NCI-H146 (cell line): ENCODE results near the gene KCNJ14.

Source experiments
- DNase-seq: peaks from one replicate; lab custom pipeline; 2025; lab: John Stamatoyannopoulos, UW

Gene KCNJ14

GRCh38 chr19:48445606-48446481 lies 9.5 kb upstream of the KCNJ14 start, which contains the start of gene GRWD1:
TSS of gene GRWD1 (plus strand) at chr19:48445983. CDS start at chr19:48446006, 23 bp downstream.
- DNase-seq: peak; percentile 99

- DNase-seq: no peak
Measured at GRCh38 chr19:48446579-48446978, 8.8 kb upstream of the KCNJ14 start.

- DNase-seq: no peak
Measured at GRCh38 chr19:48448563-48448962, 6.8 kb upstream of the KCNJ14 start.

GRCh38 chr19:48450441-48450840 lies 4.9 kb upstream of the KCNJ14 start:
- no peak for DNase-seq

GRCh38 chr19:48450863-48451262 lies 4.5 kb upstream of the KCNJ14 start:
- DNase-seq: no peak

- no peak for DNase-seq
Measured at GRCh38 chr19:48451624-48452023, 3.8 kb upstream of the KCNJ14 start.

- DNase-seq: no peak
Measured at GRCh38 chr19:48452289-48453190, 2.8 kb upstream of the KCNJ14 start.

GRCh38 chr19:48454150-48454730 lies 1.1 kb upstream of the KCNJ14 start:
- no peak for DNase-seq

- no peak for DNase-seq
Measured at GRCh38 chr19:48455908-48456562, 661 bp downstream of the KCNJ14 start.

GRCh38 chr19:48456864-48457263 lies 1.5 kb downstream of the KCNJ14 start:
- DNase-seq: no peak

GRCh38 chr19:48458016-48458415 lies 2.6 kb downstream of the KCNJ14 start:
- no peak for DNase-seq

GRCh38 chr19:48461651-48461981 lies 6.2 kb downstream of the KCNJ14 start:
- no peak for DNase-seq

GRCh38 chr19:48461982-48462655 lies 6.7 kb downstream of the KCNJ14 start:
- DNase-seq: no peak

GRCh38 chr19:48465215-48465614 lies 9.8 kb downstream of the KCNJ14 start:
- DNase-seq: no peak

GRCh38 chr19:48466561-48467325 lies 11.4 kb downstream of the KCNJ14 start:
- DNase-seq: no peak

- DNase-seq: peak; percentile 100
Measured at GRCh38 chr19:48468772-48469288, 13.5 kb downstream of the KCNJ14 start.

GRCh38 chr19:48469289-48469881 lies 14.0 kb downstream of the KCNJ14 start, which contains the start of gene CYTH2:
TSS of gene CYTH2 (plus strand) at chr19:48469369. CDS start at chr19:48469508, 139 bp downstream.
- DNase-seq: peak; percentile 89

- DNase-seq: no peak
Measured at GRCh38 chr19:48469934-48470680, 14.7 kb downstream of the KCNJ14 start.

GRCh38 chr19:48470856-48471255 lies 15.5 kb downstream of the KCNJ14 start:
- DNase-seq: no peak
